Stimulated activated CD8-positive, alpha-beta memory T cell treated with anti-CD3 and anti-CD28 coated beads, Interleukin-15, amount 100 ng/mL, for 24 hours (primary cell): ENCODE measurements around the gene RAD18.

Experiments
- DNase-seq: peaks from one replicate; pipeline ENCODE4 v3.0.0-alpha.2; 2020; ENCODE audit warnings: low read depth

RAD18 gene, protein sequence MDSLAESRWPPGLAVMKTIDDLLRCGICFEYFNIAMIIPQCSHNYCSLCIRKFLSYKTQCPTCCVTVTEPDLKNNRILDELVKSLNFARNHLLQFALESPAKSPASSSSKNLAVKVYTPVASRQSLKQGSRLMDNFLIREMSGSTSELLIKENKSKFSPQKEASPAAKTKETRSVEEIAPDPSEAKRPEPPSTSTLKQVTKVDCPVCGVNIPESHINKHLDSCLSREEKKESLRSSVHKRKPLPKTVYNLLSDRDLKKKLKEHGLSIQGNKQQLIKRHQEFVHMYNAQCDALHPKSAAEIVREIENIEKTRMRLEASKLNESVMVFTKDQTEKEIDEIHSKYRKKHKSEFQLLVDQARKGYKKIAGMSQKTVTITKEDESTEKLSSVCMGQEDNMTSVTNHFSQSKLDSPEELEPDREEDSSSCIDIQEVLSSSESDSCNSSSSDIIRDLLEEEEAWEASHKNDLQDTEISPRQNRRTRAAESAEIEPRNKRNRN

DNA sequence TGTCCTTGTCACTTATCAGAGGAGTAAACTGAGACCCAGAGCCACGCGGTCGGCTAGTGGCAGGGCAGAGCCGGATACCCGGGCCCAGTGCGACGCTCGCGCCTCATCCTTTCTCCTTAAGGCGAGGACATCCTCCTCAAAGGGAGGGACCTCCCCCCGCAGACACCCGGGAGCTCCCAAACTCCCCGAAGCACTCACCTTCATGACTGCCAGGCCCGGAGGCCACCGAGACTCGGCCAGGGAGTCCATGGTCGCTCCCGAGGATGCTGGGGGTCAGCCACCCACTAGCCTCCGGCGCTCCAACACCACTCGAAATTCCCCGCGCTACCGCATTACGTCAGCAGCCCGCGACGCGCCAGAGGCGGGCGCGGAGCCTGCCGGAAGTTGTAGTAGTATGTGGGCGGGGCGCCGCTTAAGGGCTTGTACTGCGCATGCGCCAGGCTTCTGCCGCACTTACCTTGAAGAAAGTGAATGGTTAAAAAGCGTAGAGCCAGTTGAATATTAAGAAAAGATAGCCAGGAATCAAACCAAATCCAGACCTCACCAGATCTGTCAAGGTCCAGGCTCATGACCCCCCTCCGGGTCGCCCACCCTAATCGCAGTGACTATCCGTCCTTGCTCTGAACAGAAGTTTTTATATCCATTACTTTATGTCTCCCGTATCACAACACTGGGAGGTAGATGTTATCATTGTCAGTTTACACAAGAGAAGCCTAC lies at the start of gene RAD18:
RAD18 (minus strand) TSS at position 336 of the 717 bp plus-strand sequence; CDS start at position 249, 87 bp downstream.
- peak; percentile 90 for DNase-seq

DNA sequence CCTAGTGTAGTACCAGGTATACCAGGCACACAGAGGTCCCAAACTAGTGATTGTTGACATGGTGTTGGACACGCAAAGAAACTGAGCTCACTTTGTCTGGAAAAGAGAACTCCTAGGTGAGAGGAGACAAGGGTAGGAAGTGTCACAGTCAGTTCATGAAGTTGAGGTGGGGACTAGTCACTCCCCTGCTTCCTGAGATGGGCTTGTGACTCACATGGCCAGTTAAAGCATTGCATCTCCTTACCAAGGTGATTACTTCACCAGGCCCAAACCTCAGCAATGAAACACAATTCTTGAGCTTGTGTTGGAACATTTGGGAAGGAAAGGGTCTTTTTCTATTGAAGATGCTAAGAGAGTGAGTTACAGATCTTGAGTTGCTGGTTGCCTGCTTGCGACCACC lies 49.2 kb upstream of the RAD18 start:
- no peak for DNase-seq

DNA sequence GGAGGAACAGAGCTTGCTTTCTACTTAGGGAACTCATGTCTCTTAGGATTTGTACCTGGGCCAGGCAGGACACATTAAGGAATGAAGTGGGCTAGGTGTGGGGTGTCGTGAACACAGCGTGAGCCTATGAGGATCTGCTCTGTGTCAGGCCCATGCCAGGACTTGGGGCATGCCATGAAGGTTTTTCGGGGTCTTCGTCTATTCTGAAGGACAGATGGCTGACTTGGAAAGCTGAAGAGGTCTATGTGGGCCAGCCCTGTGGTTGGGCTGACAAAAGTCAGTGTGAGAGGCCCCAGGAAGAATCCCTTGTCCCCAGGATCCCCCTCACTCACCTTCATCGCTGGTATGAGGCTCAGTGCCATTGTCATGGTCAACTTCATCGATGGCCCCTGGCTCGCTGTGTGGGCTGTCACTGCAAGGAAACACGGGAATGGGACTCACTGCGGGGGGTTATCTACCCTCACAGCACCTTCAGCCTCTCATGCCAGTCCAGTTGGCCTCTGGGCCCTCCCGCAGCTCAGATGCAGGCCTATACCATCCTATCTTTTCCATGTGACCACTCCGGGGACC lies 46.8 kb upstream of the RAD18 start:
- DNase-seq: no peak

DNA sequence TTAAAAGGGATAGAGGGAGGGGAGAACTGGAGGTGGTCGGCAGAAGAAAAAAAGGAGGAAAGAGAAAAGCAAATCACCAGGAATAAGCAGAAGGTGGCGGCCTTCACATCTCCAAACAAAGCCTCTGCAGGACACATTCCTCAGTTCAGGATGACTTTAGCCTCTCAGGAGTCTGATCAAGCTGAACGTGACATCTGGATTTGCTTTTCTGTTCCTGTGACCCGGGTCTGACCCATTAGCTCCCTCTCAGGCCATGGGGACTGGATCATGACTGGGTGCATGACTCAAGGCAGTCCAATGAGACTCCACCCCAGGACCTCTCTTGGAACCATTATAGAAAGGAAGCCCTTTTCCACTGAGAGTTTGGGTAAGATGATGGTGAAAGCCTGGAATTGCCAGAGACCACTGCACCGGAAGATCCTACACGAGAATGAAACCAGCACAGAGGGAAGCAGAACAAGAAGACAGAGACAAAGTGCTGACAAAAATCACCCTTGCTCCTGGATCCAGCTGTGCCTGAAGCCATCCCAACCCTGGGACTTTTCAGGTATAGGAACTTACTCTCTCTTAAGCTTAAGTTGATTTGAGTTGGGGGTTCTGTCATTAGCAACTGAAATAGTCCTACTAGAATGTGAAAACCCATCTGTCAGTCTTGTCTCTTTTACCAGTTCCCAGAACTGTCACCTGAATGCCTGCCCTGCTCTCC lies 45.4 kb upstream of the RAD18 start:
- no peak for DNase-seq

DNA sequence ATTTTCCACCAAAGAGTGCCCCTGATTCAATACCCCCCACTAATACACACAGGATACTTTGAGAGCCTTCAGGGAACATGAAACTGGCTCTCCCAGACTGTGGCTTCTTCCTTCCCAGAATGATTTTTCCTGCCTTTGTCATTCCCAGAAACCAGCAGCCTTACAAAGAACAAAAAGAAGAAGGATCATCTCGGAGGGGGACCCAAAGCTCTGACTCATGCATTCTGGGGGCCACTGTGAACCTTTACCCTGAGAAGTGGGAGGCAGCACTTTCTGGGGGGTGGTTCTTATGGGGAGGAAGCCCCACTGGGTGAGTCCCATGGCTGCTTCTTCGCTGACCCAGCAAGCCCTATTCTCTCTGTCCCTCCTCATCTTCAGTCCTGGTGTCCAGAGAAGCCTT lies 44.7 kb upstream of the RAD18 start:
- DNase-seq: no peak

DNA sequence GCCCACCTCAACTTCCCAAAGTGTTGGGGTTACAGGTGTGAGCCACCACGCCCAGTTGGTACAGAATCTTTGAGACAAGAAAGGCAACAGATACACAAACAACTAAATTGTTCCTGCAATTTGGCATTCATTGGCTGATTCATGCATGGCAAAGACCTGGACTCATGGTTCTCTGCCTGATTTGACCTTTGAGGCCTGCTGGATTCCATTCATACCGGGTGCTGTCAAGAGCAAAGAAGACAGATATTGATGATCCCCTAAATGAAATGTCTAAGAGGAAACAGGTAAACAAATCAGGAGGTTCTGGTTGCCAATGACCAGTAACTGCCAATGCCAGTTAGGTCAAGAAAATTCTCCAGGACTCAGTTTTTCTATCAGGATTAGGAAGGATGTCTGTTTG lies 43.9 kb upstream of the RAD18 start:
- no peak for DNase-seq

DNA sequence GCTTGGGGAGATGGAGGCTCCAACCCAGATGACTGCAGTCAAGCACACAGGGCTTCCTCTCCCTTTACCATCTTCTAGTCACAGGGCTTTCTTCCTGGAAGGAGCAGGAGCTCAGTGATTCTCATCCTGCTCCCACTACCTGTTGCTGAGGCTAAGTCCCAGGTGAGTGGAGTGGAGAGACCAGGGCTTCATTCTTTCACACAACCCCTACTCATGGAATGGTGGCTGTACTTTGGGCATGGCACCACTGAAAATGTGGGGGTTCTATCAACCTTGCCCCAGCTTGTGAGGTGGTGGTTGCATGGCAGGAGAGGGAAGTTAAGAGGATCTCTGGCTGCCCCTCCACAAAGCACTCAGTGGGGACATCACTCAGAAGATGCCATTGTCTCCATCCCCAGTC lies 36.8 kb upstream of the RAD18 start:
- DNase-seq: no peak

DNA sequence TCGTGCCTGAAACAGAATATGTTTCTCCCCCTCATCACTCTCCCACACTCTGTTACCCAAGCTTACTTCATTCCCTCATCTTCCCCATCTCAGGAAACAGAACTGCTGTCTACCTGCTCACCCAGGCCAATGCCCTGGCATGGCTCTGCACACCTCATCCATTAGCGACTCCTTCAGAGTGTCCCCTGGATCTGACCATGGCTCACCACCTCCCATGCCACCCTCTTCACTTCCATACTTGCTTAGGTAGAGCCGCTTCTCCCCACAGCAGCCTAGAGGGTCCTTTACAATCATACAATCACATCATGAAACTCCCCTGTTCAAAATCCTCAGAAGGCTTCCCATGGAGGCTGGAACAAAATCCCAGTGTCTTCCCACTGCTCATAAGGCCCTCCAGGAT lies 33.9 kb upstream of the RAD18 start:
- no peak for DNase-seq

DNA sequence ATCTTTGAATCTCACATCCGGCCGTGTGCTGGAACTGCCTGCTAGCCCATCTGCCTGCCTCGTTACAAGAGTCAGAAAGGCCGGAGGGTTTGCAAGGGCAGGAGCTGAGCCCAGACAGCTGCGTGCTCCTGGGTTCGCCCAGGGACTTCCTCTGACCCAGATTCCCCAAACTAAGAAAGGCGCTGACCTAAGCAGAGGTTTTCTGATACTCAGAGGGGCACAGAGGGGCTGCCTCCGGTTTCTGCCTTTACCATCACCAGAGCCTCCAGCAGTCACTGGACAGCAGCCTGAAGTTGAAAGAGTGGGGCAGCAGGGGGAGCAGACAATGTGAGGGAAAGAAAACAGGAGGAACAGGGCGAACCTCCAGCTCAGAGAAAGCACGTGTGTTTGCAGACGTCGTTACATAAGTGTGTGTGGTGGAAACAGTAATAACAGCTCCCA lies 33.4 kb upstream of the RAD18 start:
- DNase-seq: no peak

DNA sequence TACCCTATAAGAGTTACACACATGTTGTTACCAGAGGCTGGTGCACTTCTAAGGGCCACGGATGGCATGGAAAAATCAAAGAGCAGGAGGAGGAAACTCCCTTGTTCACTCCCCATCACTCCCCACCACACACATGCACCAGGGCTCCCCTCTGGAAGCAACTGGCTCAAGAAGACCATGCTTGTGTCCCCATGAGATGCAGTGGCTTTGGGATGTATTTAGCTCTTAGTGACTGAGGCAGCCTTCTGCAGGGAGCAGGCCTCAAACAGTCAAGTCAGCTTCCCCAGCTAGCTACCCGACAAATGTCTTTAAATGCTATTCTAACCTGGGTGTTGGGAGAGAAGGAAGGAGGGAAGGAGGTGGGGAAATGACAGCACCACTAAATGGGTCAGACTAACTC lies 32.9 kb upstream of the RAD18 start:
- DNase-seq: no peak

DNA sequence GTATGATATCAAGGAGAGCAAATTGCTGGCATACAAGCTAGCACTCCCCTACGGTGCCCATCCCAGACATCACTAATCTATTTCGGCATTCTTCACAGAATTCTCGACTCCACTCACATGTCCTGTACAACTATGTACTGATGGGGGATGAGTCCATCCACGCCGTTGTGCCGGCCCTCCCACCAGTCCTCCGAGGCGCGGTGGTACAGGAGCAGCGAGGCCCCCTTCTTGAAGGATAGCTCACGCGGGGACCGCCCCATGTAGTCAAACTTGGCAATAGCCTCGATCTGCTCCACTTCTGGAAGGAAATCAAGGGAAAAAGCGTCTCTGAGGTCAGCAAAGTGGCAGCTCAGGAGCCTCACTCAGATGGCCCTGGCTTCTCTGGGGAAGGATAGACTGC lies 31.0 kb upstream of the RAD18 start:
- no peak for DNase-seq

DNA sequence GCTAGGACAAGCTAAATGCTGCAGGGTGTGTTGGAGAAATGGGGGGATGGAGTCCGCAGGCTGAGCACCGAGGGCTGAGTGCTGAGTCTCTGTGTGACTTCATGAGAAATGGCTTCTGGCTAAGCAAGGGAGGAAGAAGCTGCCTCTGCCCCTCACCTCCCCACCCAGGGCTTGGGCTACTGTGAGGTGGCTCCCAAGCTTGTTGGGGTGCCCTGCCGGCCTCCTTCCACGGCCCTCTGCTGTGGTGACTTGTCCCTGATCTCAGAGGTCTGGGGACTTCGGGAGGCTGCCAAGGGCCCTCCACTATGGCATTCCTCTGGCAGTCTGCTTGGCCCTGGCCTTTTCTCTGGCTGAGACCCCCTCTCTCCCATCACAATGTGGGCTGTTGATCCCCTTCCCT lies 30.1 kb upstream of the RAD18 start:
- no peak for DNase-seq

DNA sequence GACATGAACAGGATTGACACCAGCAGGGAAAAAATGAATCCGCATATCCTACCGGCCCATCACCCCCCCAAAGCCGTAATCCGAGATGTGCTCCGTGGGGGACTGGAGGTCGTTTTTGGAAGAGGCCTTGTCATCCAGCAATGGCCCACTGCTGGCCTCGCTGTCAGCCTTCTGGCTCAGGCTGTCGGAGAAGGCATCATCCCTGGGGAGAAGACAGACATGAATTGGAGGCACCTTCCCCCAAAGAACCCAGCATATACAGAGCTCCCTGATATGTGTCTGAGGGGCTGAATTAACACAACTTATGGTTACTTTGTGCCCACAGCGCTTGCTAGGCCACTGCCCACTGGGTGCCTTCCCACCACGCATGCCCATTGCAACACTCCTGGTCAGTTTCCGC lies 29.6 kb upstream of the RAD18 start:
- DNase-seq: no peak

DNA sequence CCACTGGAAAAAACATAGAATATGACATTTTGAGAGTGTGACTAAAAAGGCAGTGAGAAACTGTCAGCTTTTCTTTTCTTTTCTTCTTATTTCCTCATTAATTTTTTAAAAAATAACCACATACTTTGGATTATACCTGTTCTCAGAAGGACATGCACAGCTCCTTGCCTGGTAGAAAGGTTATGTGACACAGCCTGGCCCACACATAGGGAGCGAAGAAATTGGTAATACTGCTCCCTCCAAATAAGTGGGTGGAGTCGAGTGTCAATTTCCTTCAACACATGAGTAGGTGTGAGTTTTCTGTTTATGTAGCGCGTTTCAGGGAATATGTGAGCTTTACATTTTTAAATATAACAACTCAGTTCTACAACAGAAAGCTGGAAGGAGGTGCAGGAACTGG lies 28.9 kb upstream of the RAD18 start:
- no peak for DNase-seq

DNA sequence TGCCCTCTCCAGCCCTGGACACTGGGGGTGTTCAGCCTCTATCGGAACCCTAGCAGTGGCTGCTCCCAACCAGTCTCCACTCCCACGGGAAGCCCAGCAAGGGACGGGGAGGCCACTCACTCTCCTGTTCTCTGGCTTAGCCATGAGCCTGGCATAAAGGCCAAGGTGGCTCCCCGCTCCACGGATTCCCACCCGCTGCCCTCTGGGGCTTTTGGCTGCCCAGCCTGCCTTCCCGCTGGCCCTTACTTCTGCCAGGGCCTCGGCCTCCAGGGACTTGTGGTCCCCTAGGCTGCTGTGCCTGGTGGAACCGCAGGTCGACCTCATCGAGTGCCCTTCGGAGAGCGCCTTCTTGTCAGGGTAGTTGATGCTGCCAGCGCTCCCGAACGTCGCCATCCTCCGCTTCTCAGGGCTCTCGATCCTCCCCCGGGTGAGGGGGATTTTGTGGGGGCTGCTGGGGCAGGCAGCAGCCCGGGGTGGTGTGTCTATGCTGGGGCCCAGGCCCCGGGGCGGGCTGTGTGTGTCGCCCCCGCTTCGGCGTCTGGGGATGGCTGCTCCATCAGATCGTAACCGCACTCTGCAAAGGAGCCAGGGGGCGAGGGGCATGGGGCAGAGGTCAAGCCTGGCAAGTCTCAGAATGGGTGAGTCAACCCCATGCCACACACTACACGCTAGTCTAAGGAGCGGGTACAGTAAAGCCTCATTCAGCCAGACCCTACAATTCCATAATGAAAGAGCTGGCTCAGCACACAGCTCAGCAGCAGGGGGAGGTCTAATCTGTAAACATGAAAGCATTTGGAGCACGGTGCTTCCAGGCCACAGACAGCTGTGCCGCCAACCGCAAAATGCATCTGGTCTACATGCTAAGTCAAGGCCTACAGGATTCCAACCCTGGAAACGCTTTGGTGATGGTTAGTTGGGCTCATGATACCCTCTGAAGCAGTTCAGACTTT lies 27.3 kb upstream of the RAD18 start:
- no peak for DNase-seq

DNA sequence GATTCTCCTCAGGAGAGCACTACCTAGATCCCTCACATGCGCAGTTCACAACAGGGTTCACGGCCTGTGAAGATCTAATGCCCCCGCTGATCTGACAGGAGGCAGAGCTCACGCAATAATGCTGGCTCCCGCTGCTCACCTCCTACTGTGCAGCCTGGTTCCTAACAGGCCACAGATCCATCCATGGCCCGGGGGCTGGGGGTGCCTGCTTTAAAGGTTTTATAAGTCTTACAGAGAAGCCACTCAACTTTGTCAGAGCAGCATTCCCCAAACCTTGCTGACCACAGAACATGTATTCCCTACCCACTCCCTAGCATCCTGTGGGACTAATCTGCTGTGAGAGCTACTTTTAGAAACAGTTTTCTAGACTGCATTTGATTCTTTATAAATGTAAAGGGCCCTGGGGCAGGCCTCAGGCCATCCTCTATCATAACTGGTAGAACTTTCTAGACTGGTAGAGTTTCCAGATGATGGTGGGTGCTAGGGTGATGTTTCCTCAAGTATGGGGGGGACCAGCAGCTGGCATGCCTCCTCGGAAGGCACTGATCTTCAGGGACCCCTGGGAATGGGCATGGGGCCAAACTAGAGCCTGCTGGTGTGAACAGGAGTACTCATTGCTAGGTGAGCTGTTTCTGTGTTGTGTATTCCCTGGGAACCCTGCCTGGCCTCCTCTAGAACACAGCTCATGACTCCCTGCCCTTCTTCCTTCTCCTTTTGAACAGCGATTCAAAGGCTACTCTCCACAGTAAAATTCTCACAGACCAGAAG lies 25.7 kb upstream of the RAD18 start:
- DNase-seq: no peak

DNA sequence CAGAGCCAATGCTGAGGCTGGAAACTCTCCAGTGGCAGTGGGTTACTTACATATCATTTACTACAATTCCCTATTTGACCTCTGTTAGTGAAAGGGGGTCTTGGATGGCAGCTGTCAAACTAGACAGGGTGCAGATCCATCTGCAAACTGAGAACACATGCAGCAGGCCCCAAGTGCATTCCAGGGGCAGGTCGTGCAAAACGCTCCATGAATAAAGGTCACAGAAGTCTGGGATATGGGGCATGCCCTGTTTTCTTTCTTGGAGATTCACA lies 25.0 kb upstream of the RAD18 start:
- no peak for DNase-seq

DNA sequence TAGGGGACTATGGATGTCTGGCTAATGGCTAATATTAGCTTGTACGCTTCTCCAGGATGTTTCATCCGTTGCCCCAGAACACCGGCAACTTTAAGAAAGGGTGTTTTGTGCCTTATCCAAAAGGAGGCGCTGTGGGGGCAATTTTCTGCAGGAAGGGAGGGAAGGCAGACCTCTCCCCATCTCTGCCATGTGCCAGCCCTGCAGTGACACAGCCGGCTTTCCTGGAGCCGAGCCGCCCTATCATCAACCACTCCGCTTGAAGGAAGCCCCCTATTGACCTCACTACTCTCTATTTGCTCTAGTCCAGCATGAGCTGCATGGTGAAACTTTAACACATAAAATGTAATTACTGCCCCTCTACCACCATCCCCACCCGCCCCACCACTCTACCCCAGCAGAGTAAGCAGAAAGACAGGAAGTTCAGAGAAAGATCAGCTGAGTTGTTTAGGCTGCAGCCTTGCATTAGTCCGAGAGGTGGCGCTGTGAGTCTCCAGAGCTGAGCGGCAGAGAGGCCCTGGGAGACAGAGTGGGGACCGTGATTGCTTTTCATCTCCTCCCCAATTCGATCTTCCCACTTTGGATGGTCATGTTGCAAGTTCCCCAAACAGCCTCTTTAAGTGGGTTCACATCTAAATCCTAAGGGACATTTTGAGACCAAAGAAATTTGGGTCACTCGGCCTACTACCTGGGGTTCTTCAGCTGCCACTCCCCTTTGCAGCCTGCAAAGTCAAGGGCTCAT lies 24.5 kb upstream of the RAD18 start:
- no peak for DNase-seq

DNA sequence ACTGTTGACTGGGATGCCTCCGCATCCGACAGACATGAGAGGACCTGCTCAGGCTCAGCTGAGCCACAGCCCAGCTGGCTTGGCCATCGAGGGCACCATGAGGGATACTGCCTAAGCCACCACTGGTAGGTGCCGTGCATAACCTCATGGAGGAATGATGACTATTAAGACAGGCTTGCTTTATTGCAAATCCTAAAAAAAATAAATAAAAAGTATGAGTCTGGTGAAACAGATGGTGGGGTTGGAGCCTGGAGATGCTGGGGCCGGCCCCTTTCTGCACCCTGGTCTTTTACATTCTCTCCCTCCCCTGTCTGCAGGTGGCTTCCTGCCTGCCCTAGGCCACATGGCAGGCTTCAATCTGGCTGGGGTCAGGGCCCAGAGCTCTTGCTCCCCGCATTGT lies 24.0 kb upstream of the RAD18 start:
- DNase-seq: no peak

DNA sequence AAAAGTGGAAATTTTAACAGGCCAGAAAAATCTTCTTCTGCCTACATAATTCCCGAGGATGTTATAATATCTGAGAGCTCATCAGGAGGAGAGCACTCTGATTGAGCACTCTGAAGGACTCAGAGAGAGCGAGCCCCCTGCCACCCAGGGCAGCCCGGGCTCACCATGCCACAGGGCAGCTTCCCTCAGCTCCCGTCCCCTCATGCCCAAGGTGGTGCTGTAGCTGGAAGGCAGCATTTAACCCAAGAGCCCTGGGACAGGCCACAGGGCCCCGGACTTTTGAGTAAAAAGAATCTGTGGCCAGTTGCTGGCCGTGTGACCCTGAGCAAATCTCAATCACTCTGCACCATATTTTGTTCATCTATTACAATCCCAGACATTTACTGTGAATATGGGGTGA lies 23.5 kb upstream of the RAD18 start:
- no peak for DNase-seq
